HG03442 (cell line): ENCODE data around the gene ACADVL.
A peak's percentile ranks its signal among the peaks of the same experiment; 100 is the strongest.

Experiments used
- ATAC-seq: cut with Tn5 transposase; IDR thresholded peaks from one replicate; pipeline ENCODE4 v1.9.1; 2021; ENCODE audit warnings: mild to moderate bottlenecking, moderate library complexity; ENCODE audit not compliant: unreplicated experiment

The ACADVL gene

DNA sequence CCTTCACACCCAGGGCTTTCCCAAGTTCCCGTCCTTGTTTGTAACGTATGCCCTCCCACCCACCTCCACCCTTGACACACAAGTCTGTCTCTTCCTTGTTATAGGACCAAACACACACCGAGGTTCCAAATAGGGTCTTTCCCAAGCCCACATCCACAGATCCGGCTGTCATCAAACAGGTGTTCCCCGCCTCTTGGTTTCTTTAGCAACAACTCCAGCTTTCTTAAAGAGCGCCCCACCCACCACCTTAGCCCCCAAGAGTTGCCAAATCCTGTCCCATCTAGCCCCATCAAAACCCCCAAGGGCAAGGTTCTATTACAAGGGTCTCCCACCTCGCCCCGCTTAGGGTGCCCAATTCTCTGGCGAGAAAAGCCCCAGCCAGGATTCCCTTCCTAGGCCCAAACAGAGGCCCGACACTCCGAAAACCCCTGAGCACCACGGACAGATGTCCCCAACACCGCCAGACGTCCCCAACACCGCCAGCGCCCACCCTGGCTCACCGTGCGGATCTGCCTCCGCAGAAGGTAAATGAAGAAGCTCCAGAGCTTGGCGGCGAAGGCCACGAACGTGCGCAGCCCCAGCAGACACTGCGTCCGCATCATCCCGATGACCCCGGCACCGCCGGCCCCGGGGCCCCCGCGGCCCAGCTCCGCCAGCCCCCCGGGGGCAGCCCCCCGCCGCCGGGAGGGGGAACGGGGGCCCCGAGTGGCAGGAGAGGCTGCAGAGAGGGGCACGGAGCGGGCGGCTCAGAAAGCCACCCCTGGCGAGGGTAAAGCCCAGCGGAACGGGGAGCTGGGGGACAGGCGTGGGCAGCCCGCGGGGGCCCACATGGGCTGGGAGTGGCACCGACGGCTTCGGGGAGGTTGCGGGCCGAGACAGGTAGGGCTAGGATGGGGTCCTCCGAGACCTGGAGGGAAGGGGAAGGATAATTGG lies 31.2 kb downstream of the ACADVL start:
- ATAC-seq: no peak

DNA sequence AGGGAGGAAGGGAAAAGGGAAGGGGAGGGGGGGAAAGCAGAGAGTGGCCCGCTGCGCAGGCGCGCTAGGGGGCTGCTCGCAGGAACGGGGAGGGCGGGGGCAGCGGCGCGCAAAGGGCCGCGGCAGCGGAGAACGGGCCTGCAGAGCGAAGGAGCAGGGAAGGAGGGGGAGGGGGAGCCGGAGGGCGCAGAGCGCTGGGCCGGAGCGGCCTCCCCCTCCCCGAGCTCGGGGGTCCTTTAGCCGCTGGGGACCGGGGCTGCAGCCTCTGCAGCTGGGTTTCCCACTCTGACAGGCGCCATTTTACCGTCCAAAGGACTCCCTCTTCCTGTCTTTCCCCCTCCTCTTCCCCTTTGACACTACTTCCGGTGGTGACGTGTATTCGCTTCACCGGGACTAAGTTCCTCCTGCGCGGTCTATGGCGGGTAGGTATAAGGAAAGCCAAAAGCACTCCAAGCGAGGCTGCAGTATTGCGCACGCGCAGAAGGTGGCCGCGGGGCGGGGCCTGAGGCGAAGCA lies 32.0 kb downstream of the ACADVL start, which contains the start of gene CTDNEP1:
Gene CTDNEP1, minus strand, starts transcription at position 74 of the 515 bp plus-strand sequence. CDS start 438 bp downstream, outside the sequence.
- ATAC-seq: peak; percentile 73

DNA sequence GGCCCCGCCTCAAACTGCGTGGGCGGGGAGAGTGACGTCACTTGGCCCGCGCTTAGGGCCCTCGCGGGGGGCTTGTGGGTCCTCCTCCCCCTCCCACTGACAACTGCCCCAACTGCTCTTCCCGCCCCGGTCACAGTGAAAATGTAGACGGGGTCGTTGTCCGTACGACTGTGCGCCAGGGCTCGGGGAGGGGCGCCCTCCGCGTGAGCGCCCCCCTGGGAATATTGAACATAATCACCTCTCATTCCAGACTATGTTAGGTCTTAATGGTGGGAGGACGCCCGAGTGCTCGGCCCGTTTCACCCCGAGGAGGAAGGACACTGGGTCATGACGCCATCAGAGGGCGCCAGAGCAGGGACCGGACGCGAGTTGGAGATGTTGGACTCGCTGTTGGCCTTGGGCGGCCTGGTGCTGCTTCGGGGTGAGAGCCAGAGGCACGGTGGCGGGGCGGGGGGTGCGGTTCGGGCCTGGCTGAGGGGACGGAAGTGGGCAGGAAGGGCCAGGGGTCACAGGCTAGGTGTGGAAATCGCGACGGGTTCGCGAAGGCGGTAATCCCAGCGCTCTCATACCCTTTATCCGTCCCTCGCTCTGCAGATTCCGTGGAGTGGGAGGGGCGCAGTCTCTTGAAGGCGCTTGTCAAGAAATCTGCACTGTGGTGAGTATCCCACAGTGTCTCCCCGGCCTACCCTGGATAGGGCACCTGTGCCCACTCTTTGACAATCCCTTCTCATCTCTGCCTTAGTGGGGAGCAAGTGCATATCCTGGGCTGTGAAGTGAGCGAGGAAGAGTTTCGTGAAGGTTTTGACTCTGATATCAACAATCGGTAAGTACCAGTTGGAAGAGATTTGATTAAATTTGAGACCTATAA lies 32.7 kb downstream of the ACADVL start, which contains the start of gene ELP5:
Gene ELP5, plus strand, starts transcription at position 40 of the 868 bp plus-strand sequence. Its CDS starts 336 bp downstream, at position 376.
- peak; percentile 57 for ATAC-seq

DNA sequence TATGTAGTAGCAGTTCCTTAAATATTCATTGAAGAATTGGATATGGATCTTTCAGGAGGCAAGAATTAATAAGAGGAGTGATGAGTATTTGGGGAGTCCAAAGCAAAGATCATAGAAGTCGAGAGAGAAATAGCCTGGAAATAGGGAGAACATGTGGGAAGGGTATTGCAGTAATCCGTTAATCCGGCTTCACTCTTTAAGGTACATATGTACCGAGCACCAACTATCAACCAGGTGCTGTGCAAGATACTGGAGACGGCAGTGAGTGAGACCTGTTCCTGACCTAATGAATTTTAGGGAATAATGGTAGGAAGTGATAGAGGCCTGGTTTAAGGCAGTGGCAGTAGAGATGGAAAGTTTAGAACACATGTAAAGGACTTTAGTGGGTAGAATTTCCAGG lies 33.3 kb downstream of the ACADVL start:
- ATAC-seq: no peak

DNA sequence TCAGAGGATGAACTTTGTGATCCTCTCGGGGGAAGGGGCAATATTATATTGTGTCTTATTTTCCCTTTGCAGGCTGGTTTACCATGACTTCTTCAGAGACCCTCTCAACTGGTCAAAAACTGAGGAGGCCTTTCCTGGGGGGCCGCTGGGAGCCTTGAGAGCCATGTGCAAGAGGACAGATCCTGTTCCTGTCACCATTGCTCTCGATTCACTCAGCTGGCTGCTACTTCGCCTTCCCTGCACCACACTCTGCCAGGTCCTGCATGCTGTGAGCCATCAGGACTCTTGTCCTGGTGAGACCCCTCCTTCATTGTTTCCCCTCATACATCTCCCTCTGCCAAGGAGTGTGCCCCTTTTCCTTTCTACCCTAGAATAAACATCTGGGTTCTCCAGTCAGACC lies 34.8 kb downstream of the ACADVL start:
- ATAC-seq: no peak

DNA sequence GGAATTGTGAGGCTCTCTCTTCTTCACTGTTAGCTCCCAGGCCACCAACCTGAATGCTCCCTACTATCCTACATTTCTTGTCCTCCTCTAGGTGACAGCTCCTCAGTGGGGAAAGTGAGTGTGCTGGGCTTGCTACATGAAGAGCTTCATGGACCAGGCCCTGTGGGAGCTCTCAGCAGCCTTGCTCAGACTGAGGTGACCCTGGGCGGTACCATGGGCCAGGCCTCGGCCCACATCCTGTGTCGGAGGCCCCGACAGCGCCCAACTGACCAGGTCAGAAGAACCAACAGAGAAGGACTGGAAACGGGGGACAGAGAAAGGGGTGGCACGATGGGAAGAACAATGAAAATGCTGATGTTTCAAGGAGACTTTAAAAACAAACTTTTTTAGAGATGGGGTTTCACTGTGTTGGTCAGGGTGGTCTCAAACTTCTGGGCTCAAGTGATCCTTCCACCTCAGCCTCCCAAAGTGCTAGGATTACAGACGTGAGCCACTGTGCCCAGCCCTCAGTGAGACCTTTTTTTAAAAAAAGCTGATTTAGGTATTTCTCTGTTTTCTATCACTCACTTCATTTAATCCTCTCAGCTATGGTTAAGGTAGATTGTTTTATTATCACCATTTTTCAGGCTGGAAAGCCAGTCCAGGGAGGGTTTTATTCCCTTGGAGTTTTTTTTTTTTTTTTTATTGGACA lies 37.2 kb downstream of the ACADVL start:
- no peak for ATAC-seq

DNA sequence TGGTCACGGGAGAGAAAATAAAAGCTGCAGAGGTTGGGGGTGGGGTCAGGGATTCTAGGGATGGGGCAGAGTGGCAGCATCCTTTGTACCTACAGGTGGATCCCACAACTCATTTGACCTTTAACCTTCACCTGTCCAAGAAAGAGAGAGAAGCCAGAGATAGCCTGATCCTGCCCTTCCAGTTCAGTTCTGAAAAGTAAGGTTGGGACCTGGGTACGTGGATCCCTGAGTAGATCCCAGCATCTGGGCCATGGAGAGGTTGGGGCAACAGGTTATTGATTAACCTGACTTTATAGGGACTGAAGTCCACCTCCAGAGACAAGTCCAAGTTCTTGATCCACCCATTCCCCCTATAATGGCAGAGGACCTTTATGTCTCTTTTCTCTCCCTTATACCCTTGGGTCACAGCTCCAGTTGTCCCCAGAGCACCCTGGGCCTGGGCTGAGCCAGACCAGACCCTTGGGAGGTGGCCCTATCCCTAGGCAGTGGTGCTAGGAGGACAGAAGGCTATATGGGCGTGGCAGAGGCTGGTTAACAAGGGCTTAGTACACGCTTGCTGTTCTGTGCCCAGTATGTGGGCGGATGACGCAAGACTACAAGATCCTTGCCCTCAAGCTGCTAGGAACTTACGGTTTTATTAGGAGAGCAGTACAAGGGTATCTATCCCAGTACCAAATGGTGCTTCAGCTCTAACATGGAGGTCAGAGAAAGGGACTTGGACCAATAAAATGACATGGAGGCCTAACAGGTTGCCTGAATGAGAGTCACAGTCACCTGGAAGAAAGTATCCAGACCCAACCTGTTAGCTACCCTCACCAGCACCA lies 39.2 kb downstream of the ACADVL start:
- ATAC-seq: no peak

DNA sequence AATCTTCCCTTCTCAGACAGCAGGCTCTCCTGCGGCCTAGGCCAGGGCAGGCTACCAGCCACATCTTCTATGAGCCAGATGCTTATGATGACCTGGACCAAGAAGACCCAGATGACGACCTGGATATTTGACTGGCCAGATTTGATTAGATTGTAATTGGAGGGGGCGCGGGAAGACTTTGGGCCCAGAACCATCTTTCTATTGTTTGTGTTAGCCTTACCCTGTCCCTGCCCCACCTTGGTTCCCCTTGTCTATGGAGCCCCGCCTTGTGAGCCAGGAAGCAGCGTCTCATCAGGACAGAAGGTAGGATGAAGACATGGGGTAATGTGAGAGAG lies 39.8 kb downstream of the ACADVL start:
- no peak for ATAC-seq

DNA sequence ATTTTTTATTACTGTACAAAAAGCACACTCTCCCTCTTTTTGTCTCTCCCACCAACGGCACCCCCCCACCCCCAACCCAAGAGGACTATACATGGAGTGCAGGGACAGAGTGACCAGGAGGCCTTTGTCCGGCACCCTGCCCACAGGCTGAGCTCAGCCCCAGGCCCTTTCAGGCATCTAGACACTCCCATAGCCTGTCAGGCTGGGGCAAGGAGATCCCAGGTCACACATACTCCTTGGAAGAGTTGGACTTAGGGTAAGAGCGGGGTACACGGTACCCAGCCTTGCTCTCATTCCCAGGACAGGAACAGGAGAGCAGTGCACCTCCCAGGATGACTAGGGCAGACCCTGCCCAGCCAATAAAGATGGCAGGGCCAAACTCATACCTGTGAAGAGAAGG lies 40.4 kb downstream of the ACADVL start:
- no peak for ATAC-seq

DNA sequence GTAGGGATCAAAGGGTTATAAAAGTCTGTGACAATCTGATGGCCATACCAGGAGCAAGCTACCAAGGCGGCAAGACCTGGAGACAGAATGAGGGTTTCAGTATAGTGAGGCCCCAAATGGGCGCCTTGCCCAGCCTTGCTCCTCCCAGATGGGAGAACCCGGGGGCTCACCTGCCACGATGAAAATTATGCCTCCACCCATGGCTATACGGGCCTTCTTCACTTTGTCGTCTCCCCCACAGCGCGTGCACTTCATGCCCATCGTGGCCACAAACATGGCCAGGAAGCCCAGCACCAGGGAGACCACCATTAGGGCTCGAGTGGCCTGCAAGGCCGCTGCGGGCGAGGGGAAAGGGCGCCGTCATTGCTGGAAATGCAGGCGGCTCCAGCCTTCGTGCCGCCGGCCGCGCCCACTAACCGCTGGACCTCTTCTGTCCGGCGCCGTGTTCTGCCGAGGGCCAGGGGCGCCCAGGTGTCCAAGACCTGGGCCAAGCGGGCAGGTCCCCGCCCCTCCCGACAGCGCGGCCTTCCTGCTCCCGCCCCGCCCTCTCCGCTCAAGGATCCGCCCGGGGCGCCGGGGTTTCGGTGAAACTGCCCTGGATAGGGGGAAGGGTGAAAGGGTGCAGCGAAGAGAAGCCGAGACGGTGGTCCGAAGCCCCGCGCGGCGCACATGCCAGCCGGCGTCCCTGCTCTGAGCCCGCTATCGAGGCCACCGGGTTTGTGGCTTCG lies 41.1 kb downstream of the ACADVL start:
- no peak for ATAC-seq

DNA sequence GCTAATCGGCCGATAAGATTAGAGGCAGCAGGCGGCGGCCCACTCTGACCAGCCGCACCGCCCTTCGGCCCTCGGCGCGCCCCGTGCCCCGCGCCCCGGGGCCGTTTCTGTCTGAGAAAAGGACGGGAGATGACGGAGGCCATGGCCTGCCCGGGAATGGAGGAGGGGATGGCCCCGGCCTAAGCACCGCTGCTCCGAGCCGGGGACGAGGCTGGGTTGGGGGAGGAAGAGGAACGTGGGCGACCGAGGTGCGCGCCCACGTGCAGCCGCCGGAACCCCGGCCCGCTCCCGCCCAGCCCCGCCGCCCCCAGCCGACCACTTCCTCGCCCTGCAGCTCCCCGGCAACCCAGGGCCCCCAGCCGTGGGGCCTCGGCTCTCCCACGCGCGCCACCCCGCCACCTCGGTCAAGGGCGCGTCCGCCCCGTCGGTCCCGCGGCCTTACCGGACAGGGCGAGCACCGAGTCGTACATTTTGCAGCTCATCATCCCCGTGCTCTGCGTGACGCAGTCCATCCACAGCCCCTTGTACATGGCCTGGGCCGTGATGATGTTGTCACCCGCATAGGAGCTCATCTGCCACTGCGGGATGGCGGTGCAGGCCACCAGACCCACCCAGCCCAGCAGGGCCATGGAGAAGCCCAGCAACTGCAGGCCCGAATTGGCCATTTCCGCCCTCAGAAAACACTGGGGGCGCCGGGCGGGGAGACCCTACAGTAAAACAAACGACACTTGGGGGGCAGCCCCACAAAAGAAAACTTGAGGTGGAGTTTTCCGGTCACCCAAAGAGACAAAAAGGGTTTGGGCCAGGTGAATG lies 41.8 kb downstream of the ACADVL start:
- ATAC-seq: no peak

DNA sequence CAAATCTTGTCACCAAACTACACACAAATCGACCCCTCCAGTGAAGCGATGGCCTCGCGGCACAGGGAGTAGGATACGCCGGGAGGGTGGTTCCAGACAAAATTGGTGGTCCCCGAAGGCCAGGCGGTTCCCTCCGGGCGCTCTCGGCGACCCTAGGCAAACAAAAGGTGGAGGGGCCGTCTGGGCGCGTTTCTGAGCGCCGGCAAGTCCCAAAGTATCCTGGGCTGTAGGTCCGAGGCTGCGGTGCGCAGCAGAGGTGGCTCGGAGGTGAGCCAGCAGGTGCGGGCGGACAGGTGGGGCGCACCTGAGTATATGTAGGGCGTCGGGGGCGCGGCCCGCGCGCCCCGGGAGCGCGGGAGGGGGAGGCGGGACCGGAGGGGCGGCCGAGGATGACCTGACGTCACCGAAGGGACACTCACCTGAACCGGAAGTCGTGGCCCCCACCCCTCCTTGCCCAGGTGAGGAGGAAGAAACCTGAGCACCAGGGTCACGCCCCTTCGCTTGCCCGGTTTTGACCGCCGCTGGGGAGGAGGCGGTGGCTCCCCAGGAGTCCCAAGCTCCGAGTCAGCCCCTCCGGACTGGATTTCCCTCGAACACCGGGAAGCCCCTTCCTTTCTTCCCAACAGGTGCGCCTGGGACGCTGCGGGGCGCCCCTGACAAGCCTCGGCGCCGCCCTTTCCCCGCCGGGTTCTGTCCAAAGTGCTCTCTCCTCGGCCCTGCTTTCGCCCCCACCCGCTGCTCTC lies 42.6 kb downstream of the ACADVL start, which contains the start of gene CLDN7:
Gene CLDN7, minus strand, starts transcription at position 287 of the 743 bp plus-strand sequence. CDS start 435 bp downstream, outside the sequence.
- no peak for ATAC-seq

DNA sequence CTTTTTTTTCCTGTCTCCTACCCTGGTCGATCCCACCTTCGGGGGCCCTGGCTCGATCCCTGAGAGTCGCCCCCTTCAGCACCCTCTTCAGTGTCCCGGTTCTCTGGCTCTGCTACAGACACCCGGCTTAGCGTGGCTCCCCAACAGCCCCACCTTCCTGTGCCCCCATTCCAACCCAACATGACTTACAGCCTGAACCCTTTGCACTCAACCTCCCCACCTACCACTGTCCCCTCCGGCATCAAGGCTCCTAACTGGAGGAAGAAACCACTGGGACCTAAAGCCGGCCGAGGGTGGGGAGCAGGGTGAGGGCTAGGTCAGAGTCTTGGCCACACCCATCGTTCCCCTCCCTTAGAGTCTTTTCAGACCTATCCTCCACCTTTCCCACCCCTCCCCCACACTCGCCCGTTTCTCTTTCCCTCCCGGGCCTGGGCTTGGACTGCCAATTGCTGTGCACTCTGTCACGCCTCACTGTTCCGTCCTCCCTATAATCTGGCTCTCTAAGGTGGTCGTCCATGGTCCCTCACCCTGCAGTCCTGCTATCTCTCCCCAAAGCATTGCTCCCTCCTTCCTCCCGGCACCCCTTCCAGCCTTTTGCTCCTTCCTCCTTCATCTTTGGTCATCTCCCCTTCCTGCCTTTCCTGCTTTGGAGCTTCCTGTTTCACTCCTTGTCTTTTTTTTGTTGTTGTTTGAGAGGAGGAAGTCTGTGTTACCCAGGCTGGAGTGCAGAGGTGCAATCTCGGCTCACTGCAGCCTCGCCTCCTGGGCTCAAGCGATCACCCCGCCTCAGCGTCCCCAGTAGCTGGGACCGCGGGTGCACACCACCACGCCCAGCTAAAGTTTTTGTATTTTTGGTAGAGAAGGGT lies 43.4 kb downstream of the ACADVL start:
- no peak for ATAC-seq

DNA sequence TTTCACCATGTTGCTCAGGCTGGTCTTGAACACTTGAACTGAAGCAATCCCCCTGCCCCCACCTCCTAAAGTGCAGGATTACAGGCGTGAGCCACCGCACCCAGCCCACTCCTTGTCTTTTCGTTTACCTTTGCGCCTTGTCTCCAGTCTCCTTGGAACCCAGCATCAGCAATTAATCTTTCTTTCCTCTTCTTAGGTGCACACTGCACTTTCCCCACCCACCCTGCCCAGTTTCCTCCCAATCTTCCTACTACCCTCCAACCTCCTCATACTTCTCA lies 44.0 kb downstream of the ACADVL start:
- no peak for ATAC-seq

DNA sequence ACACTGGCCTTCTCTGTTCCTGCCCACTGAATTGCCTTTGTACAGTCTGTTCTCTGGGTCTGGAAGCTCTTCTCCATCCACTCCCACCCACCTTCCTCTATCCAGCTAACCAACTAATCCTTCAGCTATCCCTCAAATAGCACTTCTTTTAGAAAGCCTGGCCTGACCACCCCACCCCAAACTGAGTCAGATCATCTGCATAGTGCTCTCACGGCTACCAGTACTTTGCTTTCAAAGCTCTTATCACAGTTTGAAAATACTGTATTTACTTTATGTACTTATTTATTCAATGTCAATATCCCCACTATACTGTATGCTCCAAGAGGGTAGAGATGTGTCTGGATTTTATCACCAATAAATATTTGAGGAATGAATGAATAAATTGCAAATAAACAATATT lies 47.0 kb downstream of the ACADVL start:
- no peak for ATAC-seq
